Mononuclear cell (primary cell): ENCODE results near the gene KCTD2. TPM values are rescaled to one million over a fixed set of nuclear protein-coding genes. Genes with fewer than 3 reads are reported as not detected.

Experiments used
- H3K27me3 ChIP-seq: 2 replicates; pipeline ENCODE4 v1.6.0; 2011; ENCODE audit warnings: low read length, control low read depth; ENCODE audit not compliant: insufficient read depth
- H3K4me1 ChIP-seq: 2 replicates; pipeline ENCODE4 v1.5.1; 2011; ENCODE audit warnings: mild to moderate bottlenecking, low read length, control low read depth; ENCODE audit not compliant: insufficient read depth
- H3K4me3 ChIP-seq: 2 replicates; pipeline ENCODE4 v1.5.1; 2011; ENCODE audit warnings: mild to moderate bottlenecking, low read length, moderate library complexity
- H3K9me3 ChIP-seq: 2 replicates; pipeline ENCODE4 v1.5.1; 2011; ENCODE audit warnings: low read depth, mild to moderate bottlenecking, control low read depth, low read length
- total RNA-seq: library from RNA; depleted of rRNA; stranded (reverse); fragments of >200 nt; gene quantifications from one replicate; pipeline ENCODE4 v1.2.3, GENCODE V29; 2012

Gene KCTD2
- total RNA-seq, 1 donor, result 18.6 TPM

DNA sequence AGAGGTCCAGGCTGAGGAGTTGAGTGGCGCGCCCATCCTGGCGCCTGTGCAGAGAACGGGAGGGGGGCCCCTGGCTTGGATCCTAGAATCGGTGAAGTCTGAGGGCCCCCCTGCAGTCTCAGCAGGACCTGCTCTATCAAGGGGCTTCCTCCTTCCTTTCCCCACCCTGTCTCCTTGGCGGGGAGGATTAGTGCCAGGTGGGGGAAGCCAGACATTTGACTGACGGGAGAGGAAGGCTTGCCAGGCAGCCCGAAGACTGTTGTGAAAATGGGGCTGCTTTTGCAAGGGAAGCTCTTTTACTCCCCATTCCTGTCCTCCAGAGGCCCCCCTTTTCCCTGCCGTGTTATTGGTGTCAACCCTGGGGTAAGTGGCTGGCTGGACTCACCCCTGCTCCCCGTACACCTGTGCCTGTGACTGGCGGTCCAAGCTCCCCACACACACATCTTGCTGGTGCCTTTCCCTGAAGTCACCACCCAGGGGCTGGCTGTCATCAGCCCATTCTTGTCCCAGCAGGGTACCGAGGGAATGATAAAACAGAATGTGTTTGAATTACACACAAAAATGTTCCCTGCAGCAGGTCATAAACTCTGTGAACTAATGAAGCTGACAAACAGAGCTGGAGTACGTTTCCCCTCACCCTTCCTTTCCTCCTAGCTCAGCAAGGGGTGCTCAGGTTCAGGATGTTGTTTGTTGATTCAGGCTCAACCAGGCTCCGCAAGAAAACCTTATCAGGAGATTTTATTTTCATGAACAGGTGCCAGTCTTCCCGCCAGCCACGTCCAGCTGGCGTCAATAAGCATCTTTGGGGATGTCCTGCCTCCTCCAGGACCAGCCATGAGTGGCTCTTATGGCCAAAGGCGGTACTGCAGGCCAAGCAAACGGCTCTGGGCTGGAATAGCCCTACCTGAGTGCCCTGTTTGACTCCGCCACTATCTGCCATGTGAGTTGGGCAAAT is 58.4 kb downstream of the KCTD2 start:
- Histone ChIP-seq H3K4me3 (no peak overlapping the region), H3K9me3 (no peaks in the 10 kb centered on the region), H3K27me3 (no peaks in the 10 kb centered on the region), H3K4me1 (peaks cover 22% of the 10 kb centered on the region)

DNA sequence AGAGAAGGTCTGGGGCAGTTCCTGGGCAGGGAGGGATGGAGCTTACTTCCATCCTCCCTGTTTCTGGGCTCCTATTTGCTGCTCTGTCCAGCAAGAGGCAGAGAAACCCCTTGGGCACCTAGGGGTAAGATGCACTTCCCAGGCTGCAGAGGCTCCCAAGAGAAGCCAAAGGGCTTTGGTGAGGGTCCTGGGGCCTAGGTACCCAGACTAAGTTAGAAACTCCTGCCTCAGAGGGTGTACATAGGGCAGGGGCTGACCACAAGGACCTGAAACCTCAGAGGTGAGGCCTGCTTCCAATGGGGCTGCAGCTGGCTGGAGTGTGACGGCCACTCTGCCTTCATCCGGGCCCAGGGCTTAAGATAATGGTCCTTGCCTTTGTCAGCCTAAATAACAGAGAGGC is 61.2 kb downstream of the KCTD2 start:
- Histone ChIP-seq H3K27me3 (no peaks in the 10 kb centered on the region), H3K4me3 (no peak overlapping the region), H3K9me3 (no peaks in the 10 kb centered on the region), H3K4me1 (peaks cover 34% of the 10 kb centered on the region)

DNA sequence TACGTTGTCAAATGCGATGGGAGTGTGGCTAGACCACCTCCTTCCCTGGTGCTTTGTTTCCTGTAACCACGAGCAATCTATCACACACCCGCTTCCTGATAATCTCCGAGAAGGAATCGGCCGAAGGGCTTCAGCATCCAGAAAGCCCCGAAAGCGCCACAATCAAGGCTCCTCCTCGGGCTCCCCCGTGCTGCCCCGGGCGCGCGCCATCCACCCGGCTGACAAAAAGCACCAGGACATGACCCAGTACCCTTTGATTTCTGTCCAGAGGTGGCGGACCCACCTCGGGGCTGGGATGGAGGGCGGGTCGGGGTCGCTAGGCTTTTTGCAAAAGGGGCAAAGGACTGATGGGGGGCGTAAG is 62.0 kb downstream of the KCTD2 start:
- Histone ChIP-seq H3K27me3 (no peaks in the 10 kb centered on the region), H3K4me1 (peaks cover 39% of the 10 kb centered on the region), H3K4me3 (peak overlapping the region; percentile 83), H3K9me3 (no peaks in the 10 kb centered on the region)

DNA sequence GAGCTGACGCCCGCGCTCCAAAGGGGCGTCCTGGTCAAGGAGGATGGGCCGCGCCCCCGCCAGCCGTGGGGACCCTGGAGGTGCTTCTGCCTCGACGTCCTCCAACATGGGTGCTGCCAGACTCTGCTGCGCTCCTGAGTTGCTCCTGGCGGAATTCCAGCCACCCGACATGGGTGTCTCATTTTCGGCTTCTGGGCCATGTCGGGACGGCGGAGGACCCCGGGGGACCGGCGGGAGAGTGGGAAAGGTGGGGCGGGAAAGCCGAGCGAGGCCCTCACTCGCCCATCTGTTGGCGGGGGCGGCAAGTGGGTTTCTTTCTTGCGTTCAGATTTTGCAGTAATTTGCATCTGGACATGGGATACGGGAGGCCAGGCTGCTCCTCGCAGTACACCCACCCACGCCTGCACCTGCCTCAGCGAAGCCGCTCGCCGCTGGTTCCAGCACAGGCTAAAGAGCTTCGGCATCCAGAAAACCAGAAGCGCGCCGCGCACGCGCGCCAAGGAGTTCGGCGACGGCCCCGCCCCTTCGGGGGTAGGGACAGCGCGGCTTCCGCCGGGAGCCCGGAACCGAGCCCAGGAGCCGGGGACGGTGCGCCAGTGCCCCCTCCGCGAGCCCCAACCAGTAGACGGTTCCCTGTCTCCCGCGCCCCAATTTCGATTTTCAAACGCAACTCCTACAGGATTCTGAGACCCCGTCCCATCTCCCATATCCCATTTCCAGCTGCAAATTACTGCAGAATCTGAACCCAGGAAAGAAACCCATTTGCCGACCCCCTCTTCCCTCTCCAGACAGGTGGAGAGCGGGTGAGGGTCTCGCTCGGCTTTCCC is 62.6 kb downstream of the KCTD2 start, which contains the start of gene ARMC7:
Gene ARMC7 (plus strand): TSS at position 563 of the 827 bp plus-strand sequence. CDS start 320 bp downstream, outside the sequence.
- Histone ChIP-seq H3K4me3 (peak within 1 kb of the TSS; percentile 83), H3K27me3 (no peaks in the 10 kb centered on the region), H3K4me1 (peaks cover 43% of the 10 kb centered on the region), H3K9me3 (no peaks in the 10 kb centered on the region)

DNA sequence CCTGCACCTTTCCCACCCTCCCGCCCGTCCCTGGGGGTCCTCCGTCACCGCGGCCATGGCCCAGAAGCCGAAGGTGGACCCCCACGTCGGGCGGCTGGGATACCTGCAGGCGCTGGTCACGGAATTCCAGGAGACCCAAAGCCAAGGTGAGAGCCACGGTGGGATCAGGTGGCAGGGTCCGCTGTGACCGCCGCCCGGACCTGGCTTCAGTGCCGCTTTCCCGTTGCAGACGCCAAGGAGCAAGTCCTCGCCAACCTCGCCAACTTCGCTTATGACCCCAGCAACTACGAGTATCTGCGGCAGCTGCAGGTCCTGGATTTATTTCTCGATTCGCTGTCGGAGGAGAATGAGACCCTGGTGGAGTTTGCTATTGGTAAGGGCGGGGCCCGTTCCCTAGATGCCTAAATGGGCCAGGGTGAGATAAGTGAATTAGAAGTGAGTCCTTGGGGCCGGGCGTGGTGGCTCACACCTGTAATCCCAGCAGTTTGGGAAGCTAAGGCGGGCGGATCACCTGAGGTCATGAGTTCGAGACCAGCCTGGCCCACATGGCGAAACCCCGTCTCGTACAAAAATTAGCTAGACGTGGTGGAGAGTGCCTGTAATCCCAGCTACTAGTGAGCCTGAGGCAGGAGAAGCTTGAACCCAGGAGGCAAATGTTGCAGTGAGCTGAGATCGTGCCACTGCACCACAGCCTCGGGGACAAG is 63.4 kb downstream of the KCTD2 start:
- Histone ChIP-seq H3K4me3 (peak overlapping the region; percentile 83), H3K4me1 (peaks cover 51% of the 10 kb centered on the region), H3K27me3 (no peaks in the 10 kb centered on the region), H3K9me3 (no peaks in the 10 kb centered on the region)

DNA sequence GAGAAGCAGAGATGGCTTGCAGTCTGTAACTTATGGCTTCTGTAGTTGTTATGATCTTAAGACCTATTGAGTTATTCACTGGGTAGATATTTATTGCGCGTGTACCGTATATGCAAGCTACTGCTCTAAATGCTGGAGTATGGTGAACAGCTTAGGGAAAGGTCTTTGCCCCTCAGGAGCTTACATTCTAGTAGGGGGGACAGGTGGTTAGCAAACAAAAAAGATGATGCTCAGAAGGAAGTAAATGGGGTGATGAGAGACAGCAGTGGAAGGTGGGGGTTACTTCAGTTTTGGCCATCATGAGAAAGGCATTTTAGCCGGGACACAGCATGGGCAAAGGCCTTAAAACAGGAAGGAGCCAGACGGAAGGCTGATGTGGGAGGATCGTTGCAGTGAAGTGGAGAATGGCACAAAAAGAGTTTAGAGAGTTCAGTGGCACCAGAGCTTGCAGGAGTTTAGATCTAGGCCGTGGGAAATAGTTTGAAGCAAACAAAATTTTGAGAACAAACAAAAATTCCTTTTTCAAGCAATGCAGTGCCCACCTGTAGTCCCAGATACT is 64.8 kb downstream of the KCTD2 start:
- H3K9me3 ChIP-seq, result no peaks in the 10 kb centered on the region
- peaks cover 56% of the 10 kb centered on the region for H3K4me1 ChIP-seq
- H3K27me3 ChIP-seq, result no peaks in the 10 kb centered on the region
- H3K4me3 ChIP-seq, result no peak overlapping the region

DNA sequence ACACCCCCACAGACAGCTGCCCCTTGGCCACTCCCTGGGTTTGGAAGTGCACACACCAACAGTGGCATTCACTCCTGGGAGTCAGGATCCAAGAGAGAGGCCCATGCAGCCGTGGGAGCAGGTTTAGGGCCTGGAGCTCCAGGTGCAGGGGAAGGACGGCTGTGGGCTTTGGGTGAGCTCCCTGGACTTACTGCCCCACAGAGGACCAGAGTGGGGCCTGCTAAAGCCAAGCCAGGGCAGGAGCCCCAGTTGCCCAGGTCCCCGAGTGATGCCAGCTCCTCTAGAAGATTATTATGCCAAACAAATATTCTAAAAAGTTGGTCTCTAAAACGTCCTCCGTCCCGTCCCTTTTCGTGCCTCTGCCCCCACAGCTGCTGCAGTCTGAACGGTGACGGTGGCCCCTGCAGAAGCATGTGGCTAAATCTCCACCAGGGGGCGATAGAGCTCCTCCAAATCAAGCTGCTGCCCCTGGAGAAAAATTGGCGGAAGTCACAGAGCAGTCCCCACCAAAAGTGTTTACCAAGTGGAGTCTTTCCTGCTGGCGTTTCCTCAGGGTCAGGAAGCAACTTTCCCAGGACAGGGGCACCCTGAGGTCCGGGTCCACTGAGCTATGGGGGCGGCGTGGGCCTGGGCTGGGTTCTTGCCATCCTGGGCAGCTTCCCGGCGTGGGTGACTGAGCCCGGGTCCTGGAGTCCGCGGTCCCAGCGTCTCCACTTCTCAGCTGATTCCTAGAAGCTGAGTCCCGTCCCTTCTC is 67.0 kb downstream of the KCTD2 start:
- Histone ChIP-seq H3K4me3 (peak overlapping the region; percentile 56), H3K27me3 (no peaks in the 10 kb centered on the region), H3K4me1 (peaks cover 52% of the 10 kb centered on the region), H3K9me3 (no peaks in the 10 kb centered on the region)

DNA sequence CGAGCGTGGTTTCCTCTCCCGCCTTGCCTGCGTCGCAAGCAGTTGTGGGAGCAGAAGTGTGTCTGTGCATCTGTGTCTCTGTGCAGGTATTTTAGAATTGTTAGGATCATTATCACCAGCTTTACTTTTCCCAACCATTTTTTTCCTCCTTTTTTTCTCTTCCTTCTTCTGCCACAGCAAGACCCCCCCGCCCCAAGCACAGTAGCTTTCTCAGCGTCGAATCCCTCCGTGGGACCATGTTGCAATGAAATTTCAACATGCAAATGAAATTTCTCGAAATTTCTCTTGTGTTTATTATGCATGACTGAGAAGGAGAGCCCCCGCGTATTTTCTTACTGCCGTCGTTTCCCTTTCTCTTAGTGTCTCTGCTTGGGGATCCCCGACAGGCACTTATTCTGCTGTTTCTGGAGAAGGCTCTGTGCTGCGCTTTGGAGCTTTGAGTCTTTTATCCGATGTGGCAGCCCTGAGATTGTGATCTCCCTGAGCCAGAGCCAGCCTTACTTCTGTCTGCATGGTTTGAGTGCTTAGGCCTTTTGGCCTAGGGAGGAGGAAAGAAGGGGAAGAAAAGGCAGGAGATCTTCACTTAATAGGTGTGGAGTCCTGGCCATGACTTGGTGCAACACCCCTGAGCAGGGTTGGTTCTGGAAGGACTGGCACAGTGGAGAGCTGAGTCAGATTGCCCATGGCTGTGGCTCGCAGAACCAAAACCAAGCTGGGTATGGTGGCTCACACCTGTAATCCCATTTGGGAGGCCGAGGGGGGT is 67.7 kb downstream of the KCTD2 start:
- peak overlapping the region; percentile 56 for H3K4me3 ChIP-seq

More for the DNA sequence above, 67.7 kb downstream of the KCTD2 start:
- Histone ChIP-seq H3K27me3 (no peaks in the 10 kb centered on the region), H3K9me3 (no peaks in the 10 kb centered on the region), H3K4me1 (peaks cover 47% of the 10 kb centered on the region)

Other genes with a start within 250 kb of the KCTD2 start
- not detected for gene GRIN2C, start 187.3 kb upstream of the KCTD2 start, total RNA-seq
- 1.3 TPM for gene FDXR, start 174.2 kb upstream of the KCTD2 start, total RNA-seq
- not detected for gene FADS6, start 153.6 kb upstream of the KCTD2 start, total RNA-seq
- not detected for gene USH1G, start 124.0 kb upstream of the KCTD2 start, total RNA-seq
- not detected for gene OTOP2, start 123.0 kb upstream of the KCTD2 start, total RNA-seq
- not detected for gene OTOP3, start 111.3 kb upstream of the KCTD2 start, total RNA-seq
- gene HID1, start 74.5 kb upstream of the KCTD2 start, total RNA-seq, result 3.1 TPM
- 0.31 TPM for gene CDR2L, start 59.6 kb upstream of the KCTD2 start, total RNA-seq
- 8.6 TPM for gene MRPL58, start 34.6 kb upstream of the KCTD2 start, total RNA-seq
- gene ATP5PD, start 256 bp upstream of the KCTD2 start, total RNA-seq, result 150 TPM
- 13.0 TPM for gene SLC16A5, start 40.7 kb downstream of the KCTD2 start, total RNA-seq
- gene ARMC7, start 62.7 kb downstream of the KCTD2 start, total RNA-seq, result 1.4 TPM
- 24.3 TPM for gene NT5C, start 84.5 kb downstream of the KCTD2 start, total RNA-seq
- 33.5 TPM for gene JPT1, start 107.3 kb downstream of the KCTD2 start, total RNA-seq
- 64.4 TPM for gene SUMO2, start 135.7 kb downstream of the KCTD2 start, total RNA-seq
- gene NUP85, start 158.5 kb downstream of the KCTD2 start, total RNA-seq, result 25.6 TPM
- gene GGA3, start 214.4 kb downstream of the KCTD2 start, total RNA-seq, result 36.9 TPM
- 27.1 TPM for gene MRPS7, start 214.7 kb downstream of the KCTD2 start, total RNA-seq
- gene MIF4GD, start 224.0 kb downstream of the KCTD2 start, total RNA-seq, result 19.9 TPM
- 5.9 TPM for gene SLC25A19, start 242.2 kb downstream of the KCTD2 start, total RNA-seq